ENCODE data around the gene MYO15B.

DNA sequence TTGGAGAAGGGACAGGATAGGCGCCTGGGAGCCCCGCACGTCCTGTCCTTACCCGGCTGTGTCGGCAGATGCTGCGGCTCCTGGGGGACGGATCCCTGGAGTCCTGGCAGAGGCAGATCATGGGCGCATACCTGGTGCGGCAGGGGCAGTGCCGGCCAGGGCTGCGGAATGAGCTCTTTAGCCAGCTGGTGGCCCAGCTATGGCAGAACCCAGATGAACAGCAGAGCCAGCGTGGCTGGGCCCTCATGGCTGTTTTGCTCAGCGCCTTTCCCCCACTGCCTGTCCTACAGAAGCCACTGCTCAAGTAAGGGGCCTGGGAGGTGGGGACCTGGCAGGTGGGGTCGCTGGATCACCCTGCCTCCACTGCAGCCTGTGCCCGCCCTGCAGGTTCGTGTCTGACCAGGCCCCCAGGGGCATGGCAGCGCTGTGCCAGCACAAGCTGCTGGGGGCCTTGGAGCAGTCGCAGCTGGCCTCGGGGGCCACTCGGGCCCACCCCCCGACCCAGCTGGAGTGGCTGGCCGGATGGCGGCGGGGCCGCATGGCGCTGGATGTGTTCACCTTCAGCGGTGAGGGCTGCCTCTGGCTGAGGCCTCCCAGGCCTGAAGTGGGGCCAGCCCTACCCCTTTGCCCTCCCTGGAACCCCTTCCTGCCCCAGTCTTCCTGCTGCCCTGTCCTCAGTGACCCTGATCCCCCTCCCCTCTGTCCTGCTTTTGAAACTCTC, 25.5 kb downstream of the MYO15B start:
- TF ChIP-seq POLR2A (IDR thresholded peaks at IDR 0.05; ENCODE audit: low read depth, low read length) (no peak), POLR2AphosphoS5 (IDR thresholded peaks at IDR 0.05; ENCODE audit: low read depth, low read length) (no peak)
